Measurements from ENCODE around the gene SLC28A3. TPM values are rescaled to one million over a fixed set of nuclear protein-coding genes. Genes with fewer than 3 reads are reported as not detected.

The SLC28A3 gene
- total RNA-seq, 1 donor = 0.72 TPM

DNA sequence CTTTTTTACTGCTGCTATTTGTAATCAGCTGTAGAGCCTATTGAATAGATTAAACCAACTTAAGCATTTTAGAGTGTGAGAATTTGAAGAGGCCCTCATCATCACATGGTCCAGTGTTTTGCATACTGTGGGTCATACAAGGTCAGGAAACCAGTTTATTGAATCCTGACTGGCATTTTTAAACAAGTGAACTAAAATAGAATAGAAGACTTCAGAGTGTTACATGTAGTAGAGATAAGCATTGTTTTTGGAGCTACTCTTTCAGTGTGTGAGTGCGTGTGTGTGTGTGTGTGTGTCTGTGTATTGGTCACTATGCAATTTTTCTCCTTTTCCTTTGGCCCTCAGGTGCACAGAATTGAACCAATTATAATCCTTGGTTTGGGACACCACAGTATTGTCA lies 114.4 kb downstream of the SLC28A3 start:
- TF ChIP-seq, protein P1, sequence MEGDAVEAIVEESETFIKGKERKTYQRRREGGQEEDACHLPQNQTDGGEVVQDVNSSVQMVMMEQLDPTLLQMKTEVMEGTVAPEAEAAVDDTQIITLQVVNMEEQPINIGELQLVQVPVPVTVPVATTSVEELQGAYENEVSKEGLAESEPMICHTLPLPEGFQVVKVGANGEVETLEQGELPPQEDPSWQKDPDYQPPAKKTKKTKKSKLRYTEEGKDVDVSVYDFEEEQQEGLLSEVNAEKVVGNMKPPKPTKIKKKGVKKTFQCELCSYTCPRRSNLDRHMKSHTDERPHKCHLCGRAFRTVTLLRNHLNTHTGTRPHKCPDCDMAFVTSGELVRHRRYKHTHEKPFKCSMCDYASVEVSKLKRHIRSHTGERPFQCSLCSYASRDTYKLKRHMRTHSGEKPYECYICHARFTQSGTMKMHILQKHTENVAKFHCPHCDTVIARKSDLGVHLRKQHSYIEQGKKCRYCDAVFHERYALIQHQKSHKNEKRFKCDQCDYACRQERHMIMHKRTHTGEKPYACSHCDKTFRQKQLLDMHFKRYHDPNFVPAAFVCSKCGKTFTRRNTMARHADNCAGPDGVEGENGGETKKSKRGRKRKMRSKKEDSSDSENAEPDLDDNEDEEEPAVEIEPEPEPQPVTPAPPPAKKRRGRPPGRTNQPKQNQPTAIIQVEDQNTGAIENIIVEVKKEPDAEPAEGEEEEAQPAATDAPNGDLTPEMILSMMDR (IDR thresholded peaks at IDR 0.05; ENCODE audit: extremely low read depth, low read depth, low read length) = no peak

More for the DNA sequence above, 114.4 kb downstream of the SLC28A3 start:
- no peaks in the 10 kb centered on the region for H3K27me3 ChIP-seq (ENCODE audit: insufficient read depth, low read length)
- no peaks in the 10 kb centered on the region for H3K9me3 ChIP-seq (ENCODE audit: low read depth, low read length)
- H3K4me2 ChIP-seq (ENCODE audit: insufficient read depth, low read length) = no peak overlapping the region
- H4K20me1 ChIP-seq (ENCODE audit: insufficient read depth, low read length) = no peaks in the 10 kb centered on the region
- H3K4me1 ChIP-seq (ENCODE audit: insufficient read depth, low read length) = no peaks in the 10 kb centered on the region
- DNase-seq (ENCODE audit: insufficient read length, low spot score, missing footprints) = no peak
- no peak overlapping the region for H2AFZ ChIP-seq (ENCODE audit: low read length)
- no peak overlapping the region for H3K4me3 ChIP-seq (ENCODE audit: insufficient read depth, low read length)
- no peak overlapping the region for H3K27ac ChIP-seq (ENCODE audit: low read depth, low read length)
- H3K79me2 ChIP-seq (ENCODE audit: insufficient read depth, low read length) = no peaks in the 10 kb centered on the region
- no peaks in the 10 kb centered on the region for H3K36me3 ChIP-seq (ENCODE audit: insufficient read depth, low read length)

All from osteoblast (primary cell).